ENCODE data around the gene SMARCA4.

SMARCA4 gene

DNA sequence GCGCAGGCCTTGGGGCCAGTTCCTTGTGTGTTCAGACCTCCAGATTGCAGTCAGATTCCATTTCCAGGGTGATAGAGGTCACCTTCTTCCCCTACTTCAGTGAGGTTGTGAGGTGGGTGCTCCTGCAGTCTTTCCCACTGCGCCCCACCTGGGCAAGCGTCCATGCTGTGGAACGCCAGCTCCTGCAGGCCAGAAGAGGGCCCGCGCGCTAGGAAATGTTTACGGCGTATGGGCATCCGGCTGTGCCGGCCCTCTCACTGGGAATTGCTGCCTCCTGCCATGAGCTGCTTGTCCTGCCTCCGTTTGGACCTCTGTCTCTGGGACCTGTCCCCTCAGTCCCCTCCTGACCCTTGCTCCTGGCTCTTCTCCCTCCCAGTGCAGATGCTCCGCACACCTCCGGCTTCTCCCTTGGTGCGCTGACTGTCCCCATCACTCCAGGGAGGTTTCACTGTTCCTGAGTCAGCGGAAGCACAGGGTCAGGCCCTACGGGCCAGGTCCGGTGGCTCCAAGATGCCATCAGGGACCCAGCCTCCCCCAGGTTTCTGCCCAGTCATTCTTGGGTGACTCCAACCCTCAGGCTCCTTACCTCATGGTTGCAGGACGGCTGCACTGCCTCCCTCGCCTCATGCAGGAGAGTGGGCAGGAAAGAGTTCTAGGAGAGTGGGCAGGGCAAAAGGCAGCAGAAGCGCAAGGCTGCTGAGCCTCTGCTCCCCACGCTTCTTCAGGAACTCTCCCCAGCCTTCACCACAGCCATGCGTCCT is 56.6 kb downstream of the SMARCA4 start:
- no peak overlapping the region for H3K4me3 ChIP-seq (ENCODE audit: low read depth, low read length)
- TF ChIP-seq, protein P1, sequence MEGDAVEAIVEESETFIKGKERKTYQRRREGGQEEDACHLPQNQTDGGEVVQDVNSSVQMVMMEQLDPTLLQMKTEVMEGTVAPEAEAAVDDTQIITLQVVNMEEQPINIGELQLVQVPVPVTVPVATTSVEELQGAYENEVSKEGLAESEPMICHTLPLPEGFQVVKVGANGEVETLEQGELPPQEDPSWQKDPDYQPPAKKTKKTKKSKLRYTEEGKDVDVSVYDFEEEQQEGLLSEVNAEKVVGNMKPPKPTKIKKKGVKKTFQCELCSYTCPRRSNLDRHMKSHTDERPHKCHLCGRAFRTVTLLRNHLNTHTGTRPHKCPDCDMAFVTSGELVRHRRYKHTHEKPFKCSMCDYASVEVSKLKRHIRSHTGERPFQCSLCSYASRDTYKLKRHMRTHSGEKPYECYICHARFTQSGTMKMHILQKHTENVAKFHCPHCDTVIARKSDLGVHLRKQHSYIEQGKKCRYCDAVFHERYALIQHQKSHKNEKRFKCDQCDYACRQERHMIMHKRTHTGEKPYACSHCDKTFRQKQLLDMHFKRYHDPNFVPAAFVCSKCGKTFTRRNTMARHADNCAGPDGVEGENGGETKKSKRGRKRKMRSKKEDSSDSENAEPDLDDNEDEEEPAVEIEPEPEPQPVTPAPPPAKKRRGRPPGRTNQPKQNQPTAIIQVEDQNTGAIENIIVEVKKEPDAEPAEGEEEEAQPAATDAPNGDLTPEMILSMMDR (IDR thresholded peaks at IDR 0.05; ENCODE audit: low read depth, low read length): no peak

GRCh38 chr19:11018179-11018578 is 57.3 kb downstream of the SMARCA4 start:
- H3K4me3 ChIP-seq (ENCODE audit: low read depth, low read length): no peak overlapping the region
- TF ChIP-seq, protein P1 (IDR thresholded peaks at IDR 0.05; ENCODE audit: low read depth, low read length): no peak

GRCh38 chr19:11018763-11019162 is 57.9 kb downstream of the SMARCA4 start:
- TF ChIP-seq, protein P1 (IDR thresholded peaks at IDR 0.05; ENCODE audit: low read depth, low read length): no peak
- H3K4me3 ChIP-seq (ENCODE audit: low read depth, low read length): no peak overlapping the region

DNA sequence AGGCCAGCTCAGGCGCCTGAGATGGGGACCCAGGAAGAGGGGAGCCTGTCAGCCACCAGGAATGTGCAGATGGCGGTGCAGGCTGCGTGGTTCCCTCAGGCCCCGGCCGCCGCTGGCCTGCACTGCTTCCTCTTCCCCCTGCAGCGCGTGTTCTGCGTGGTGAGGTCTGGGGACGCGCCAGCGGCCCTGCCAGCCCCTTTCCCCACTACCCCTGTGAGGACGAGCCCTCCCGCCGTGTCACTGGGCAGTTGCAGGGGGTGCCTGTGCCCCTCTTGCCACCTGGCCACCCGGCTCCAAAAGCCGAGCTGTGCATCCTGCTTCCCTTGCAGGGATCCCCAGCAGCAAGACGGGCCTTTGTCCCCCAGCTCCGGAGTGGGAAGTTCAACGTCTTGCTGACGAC is 58.4 kb downstream of the SMARCA4 start:
- TF ChIP-seq, protein P1 (IDR thresholded peaks at IDR 0.05; ENCODE audit: low read depth, low read length): no peak
- no peak overlapping the region for H3K4me3 ChIP-seq (ENCODE audit: low read depth, low read length)

GRCh38 chr19:11019824-11020223 is 59.0 kb downstream of the SMARCA4 start:
- TF ChIP-seq, protein P1 (IDR thresholded peaks at IDR 0.05; ENCODE audit: low read depth, low read length): no peak
- H3K4me3 ChIP-seq (ENCODE audit: low read depth, low read length): no peak overlapping the region

GRCh38 chr19:11020423-11020822 is 59.6 kb downstream of the SMARCA4 start:
- H3K4me3 ChIP-seq (ENCODE audit: low read depth, low read length): no peak overlapping the region
- TF ChIP-seq, protein P1 (IDR thresholded peaks at IDR 0.05; ENCODE audit: low read depth, low read length): no peak

- no peak overlapping the region for H3K4me3 ChIP-seq (ENCODE audit: low read depth, low read length)
- TF ChIP-seq, protein P1 (IDR thresholded peaks at IDR 0.05; ENCODE audit: low read depth, low read length): no peak
Observed at GRCh38 chr19:11020982-11021759, 60.3 kb downstream of the SMARCA4 start.
